PFSK-1 (cell line): Measurements from ENCODE around the gene VSTM4.

Experiments used
- FOXP2 ChIP-seq: optimal IDR thresholded peaks from 2 replicates; pipeline ENCODE3; 2011; ENCODE audit warnings: borderline replicate concordance, control low read depth, inconsistent platforms; ENCODE audit not compliant: insufficient read depth; ENCODE audit errors: extremely low read length, extremely low read depth
- POLR2AphosphoS5 ChIP-seq: IDR thresholded peaks from 2 replicates; pipeline ENCODE4 v1.6.1; 2012; ENCODE audit warnings: low read depth, mild to moderate bottlenecking, control low read depth, low read length, moderate library complexity
- SIN3A ChIP-seq: IDR thresholded peaks from 2 replicates; pipeline ENCODE4 v1.6.1; 2012; ENCODE audit warnings: mild to moderate bottlenecking, low read length, moderate library complexity, borderline replicate concordance; ENCODE audit not compliant: insufficient read depth
- TAF1 ChIP-seq: IDR thresholded peaks from 2 replicates; pipeline ENCODE4 v1.6.1; 2012; ENCODE audit warnings: low read length, control low read depth, borderline replicate concordance; ENCODE audit not compliant: insufficient read depth
- TF ChIP-seq, protein P1 (sequence below), 2 experiments: IDR thresholded peaks; 2 replicates each; pipeline versions ENCODE4 v1.6.1 to v1.8.0; 2011 to 2012; ENCODE audit warnings: low read depth in 2 of 2, low read length in 2 of 2, control low read depth in 1 of 2, inconsistent platforms in 1 of 2, mild to moderate bottlenecking in 1 of 2, moderate library complexity in 1 of 2; ENCODE audit not compliant: insufficient read depth in 1 of 2

The VSTM4 gene

DNA sequence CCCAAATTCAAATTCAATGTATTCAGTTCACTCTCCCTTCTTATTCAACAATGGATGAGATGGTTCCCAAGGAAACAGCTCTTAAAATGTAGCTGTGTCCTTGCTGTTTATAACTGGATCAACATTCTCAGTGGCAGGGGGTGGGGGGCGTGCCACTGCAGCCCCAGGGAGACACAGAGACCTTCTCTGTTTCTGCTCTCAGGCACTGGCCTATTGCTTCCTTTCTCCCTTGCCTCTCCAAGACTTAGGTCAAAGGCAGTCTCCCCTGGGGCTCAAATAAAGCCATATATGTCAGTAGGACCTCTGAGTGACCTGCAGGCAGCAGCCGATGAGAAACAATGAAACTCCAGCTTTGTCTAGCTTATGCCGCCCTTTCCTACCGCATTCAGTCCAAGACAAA is 20.7 kb downstream of the VSTM4 start:
- TF ChIP-seq, protein P1, sequence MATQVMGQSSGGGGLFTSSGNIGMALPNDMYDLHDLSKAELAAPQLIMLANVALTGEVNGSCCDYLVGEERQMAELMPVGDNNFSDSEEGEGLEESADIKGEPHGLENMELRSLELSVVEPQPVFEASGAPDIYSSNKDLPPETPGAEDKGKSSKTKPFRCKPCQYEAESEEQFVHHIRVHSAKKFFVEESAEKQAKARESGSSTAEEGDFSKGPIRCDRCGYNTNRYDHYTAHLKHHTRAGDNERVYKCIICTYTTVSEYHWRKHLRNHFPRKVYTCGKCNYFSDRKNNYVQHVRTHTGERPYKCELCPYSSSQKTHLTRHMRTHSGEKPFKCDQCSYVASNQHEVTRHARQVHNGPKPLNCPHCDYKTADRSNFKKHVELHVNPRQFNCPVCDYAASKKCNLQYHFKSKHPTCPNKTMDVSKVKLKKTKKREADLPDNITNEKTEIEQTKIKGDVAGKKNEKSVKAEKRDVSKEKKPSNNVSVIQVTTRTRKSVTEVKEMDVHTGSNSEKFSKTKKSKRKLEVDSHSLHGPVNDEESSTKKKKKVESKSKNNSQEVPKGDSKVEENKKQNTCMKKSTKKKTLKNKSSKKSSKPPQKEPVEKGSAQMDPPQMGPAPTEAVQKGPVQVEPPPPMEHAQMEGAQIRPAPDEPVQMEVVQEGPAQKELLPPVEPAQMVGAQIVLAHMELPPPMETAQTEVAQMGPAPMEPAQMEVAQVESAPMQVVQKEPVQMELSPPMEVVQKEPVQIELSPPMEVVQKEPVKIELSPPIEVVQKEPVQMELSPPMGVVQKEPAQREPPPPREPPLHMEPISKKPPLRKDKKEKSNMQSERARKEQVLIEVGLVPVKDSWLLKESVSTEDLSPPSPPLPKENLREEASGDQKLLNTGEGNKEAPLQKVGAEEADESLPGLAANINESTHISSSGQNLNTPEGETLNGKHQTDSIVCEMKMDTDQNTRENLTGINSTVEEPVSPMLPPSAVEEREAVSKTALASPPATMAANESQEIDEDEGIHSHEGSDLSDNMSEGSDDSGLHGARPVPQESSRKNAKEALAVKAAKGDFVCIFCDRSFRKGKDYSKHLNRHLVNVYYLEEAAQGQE (IDR thresholded peaks at IDR 0.05; ENCODE audit: insufficient read depth in 1 of 2, low read depth in 2 of 2, low read length in 2 of 2), result no peak
- no peak for TF ChIP-seq POLR2AphosphoS5
- TF ChIP-seq FOXP2, result no peak
- no peak for TF ChIP-seq SIN3A
- TF ChIP-seq TAF1, result no peak

DNA sequence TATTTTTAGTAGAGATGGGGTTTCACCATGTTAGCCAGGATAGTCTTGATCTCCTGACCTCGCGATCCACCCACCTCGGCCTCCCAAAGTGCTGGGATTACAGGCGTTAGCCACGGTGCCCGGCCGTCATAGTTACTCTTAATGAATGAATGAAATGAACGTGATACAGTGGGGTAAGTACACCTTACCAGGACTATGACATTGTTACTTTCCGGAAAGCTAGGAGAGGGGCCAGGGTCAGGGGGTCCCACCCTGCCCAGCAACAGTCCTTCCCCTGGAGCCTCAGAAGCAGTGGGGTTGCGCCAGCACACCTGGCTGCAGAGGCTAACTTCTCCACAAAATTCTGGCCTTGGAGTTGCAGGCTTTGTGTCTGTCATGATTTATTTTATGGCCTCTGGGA is 21.4 kb downstream of the VSTM4 start:
- TF ChIP-seq SIN3A (no peak), TAF1 (no peak), POLR2AphosphoS5 (no peak), FOXP2 (no peak)

DNA sequence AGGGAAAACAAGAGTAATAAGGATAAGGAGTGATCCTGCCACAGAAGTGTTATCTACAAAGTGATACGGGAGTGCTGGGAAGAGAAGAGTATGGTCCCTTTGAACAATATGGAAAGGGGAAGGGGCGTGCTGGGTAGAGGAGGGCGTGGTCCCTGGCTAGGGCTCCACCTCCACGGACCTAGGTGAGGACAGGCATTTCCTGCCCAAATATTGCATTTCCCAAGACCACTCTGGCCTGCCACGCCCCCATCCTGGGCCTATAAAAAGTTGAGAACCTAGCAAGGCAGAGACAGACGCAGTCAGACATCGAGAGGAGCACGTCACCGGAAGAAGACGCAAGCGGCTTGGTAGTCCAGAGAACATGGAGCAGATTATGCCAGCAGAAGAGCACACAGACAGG is 22.8 kb downstream of the VSTM4 start:
- no peak for TF ChIP-seq POLR2AphosphoS5
- TF ChIP-seq SIN3A, result no peak
- TF ChIP-seq TAF1, result no peak
- TF ChIP-seq FOXP2, result no peak
- TF ChIP-seq, protein P1 (IDR thresholded peaks at IDR 0.05; ENCODE audit: insufficient read depth in 1 of 2, low read depth in 2 of 2, low read length in 2 of 2), result no peak

GRCh38 chr10:49091450-49092210 is 23.7 kb downstream of the VSTM4 start:
- TF ChIP-seq, protein P1 (IDR thresholded peaks at IDR 0.05; ENCODE audit: insufficient read depth in 1 of 2, low read depth in 2 of 2, low read length in 2 of 2), result no peak
- TF ChIP-seq FOXP2, result no peak
- no peak for TF ChIP-seq SIN3A
- no peak for TF ChIP-seq POLR2AphosphoS5
- no peak for TF ChIP-seq TAF1

DNA sequence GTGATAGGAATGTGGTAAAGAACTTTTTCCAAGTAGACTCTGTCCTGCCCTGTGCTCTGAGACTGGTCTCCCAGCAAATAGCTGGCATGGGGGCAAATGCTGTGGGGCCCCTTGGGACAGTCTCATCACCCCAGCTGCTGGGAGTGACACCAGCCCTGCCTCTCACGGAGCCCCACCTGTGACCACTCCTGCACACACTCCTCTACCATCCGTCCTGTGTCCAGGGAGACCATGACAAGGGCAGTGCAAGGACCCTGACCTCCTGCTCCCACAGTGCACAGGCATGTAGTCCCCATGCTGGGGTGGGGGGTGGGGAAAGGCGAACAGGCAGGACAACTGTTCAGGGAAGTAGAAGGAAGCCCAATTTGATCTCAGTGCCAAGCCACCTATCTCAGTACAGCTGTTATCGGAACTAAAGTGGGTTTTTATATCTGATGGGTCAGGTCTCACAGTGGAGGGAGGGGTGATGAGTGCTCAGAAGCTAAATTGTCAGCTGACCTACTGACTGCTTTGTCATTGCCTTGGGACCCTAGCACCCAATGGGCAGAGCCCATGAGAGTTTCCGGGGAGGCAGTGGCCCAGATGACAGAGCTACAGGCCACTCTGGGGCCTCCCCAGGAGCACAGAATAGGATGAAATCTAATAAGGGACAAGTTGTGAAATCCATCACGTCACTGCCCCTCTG is 24.5 kb downstream of the VSTM4 start:
- no peak for TF ChIP-seq SIN3A
- no peak for TF ChIP-seq POLR2AphosphoS5
- TF ChIP-seq, protein P1 (IDR thresholded peaks at IDR 0.05; ENCODE audit: insufficient read depth in 1 of 2, low read depth in 2 of 2, low read length in 2 of 2), result no peak
- no peak for TF ChIP-seq TAF1
- no peak for TF ChIP-seq FOXP2
